Measurements from ENCODE around the gene UQCC5.

The UQCC5 gene

GRCh38 chr3:52528586-52529375, 7.6 kb upstream of the UQCC5 start:
- no peak for DNase-seq (ENCODE audit: extremely low read depth, low read depth)
- TF ChIP-seq CTCF (IDR thresholded peaks at IDR 0.05; ENCODE audit: low read depth, low read length): no peak

GRCh38 chr3:52529376-52530333, 6.8 kb upstream of the UQCC5 start:
- DNase-seq (ENCODE audit: extremely low read depth, low read depth): no peak
- no peak for TF ChIP-seq CTCF (IDR thresholded peaks at IDR 0.05; ENCODE audit: low read depth, low read length)

- DNase-seq (ENCODE audit: extremely low read depth, low read depth): no peak
- TF ChIP-seq CTCF (IDR thresholded peaks at IDR 0.05; ENCODE audit: low read depth, low read length): no peak
Measured at GRCh38 chr3:52530918-52531826, 5.2 kb upstream of the UQCC5 start.

DNA sequence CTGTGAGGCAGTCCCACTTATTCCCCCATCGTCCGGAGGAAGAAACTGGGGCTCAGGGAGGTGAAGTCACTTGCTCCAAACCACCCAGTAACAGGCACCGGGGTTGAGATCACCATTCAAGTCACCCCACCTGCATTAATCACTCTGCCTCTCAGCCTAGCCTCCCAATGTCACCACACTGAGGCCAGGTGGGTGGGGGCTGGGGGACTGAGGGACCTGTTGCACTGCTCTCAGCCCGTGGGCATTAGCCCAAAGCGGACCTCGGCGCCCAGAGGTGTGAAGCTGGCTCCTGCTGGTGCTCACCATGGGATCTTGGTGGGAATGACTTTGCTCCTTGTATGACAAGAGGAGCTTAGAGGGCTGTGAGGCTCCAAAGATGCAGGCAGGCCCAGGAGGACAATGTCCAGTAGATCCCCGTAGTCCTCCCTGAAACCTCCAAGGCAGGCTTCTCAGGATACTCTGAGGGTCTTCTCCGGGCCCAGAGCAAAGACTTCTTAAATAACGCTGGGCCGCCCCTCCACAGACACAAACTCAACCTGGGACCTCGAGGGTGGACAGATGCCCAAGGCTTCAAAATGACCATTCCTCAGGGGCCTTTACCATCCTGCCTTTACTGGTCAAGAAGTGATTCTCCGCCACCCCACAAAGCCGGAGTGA, 4.4 kb upstream of the UQCC5 start:
- no peak for TF ChIP-seq CTCF (IDR thresholded peaks at IDR 0.05; ENCODE audit: low read depth, low read length)
- no peak for DNase-seq (ENCODE audit: extremely low read depth, low read depth)

- DNase-seq (ENCODE audit: extremely low read depth, low read depth): no peak
- TF ChIP-seq CTCF (IDR thresholded peaks at IDR 0.05; ENCODE audit: low read depth, low read length): no peak
Measured at GRCh38 chr3:52532517-52532837, 3.9 kb upstream of the UQCC5 start.

GRCh38 chr3:52532838-52533622, 3.4 kb upstream of the UQCC5 start:
- no peak for TF ChIP-seq CTCF (IDR thresholded peaks at IDR 0.05; ENCODE audit: low read depth, low read length)
- no peak for DNase-seq (ENCODE audit: extremely low read depth, low read depth)
